Left kidney (tissue), 2 donors: ENCODE data around the gene ABHD11. TPM values are rescaled to one million over a fixed set of nuclear protein-coding genes. Genes with fewer than 3 reads are reported as not detected.
"Not testable (repeated sequence)": the region's sequence is repeated elsewhere in the genome, so short reads cannot be mapped to it uniquely, and the experiment has no call there.

Experiments
- DNase-seq: peaks from one replicate; pipeline ENCODE4 v3.0.0-alpha.2; 2013
- polyA plus RNA-seq: library from polyadenylated mRNA; unstranded; fragments of 120-200 nt; gene quantifications from one replicate; pipeline ENCODE4 v1.2.1, GENCODE V29; 2013; ENCODE audit not compliant: insufficient read length

Gene ABHD11
- polyA plus RNA-seq, 1 donor = 26.9 TPM

- no peak for DNase-seq
These were observed 11.6 kb upstream of the ABHD11 start for GRCh38 chr7:73749931-73750776.

- no peak for DNase-seq
These were observed 7.8 kb upstream of the ABHD11 start for GRCh38 chr7:73746378-73746777.

- DNase-seq = peak; percentile 94
These were observed 4.4 kb upstream of the ABHD11 start for GRCh38 chr7:73742753-73743641.

- peak; percentile 77 for DNase-seq
These were observed 3.7 kb upstream of the ABHD11 start for GRCh38 chr7:73742338-73742752.

- peak; percentile 67 for DNase-seq
These were observed 3.0 kb upstream of the ABHD11 start for GRCh38 chr7:73741600-73741999.

GRCh38 chr7:73740771-73741170 is 2.2 kb upstream of the ABHD11 start:
- no peak for DNase-seq

GRCh38 chr7:73740212-73740611 is 1.6 kb upstream of the ABHD11 start:
- DNase-seq = no peak

GRCh38 chr7:73739387-73739767 is 775 bp upstream of the ABHD11 start:
- DNase-seq = no peak

GRCh38 chr7:73738220-73738611 is 386 bp downstream of the ABHD11 start:
- DNase-seq = peak; percentile 63

- DNase-seq = no peak
These were observed 947 bp downstream of the ABHD11 start for GRCh38 chr7:73737491-73738219.

GRCh38 chr7:73736885-73737284 is 1.7 kb downstream of the ABHD11 start:
- no peak for DNase-seq

GRCh38 chr7:73735528-73735905 is 3.1 kb downstream of the ABHD11 start:
- no peak for DNase-seq

GRCh38 chr7:73734619-73735527 is 3.7 kb downstream of the ABHD11 start:
- DNase-seq = no peak

- no peak for DNase-seq
These were observed 6.2 kb downstream of the ABHD11 start for GRCh38 chr7:73732397-73732796.

- DNase-seq = no peak
These were observed 8.1 kb downstream of the ABHD11 start for GRCh38 chr7:73730485-73730884.

GRCh38 chr7:73728551-73728950 is 10.1 kb downstream of the ABHD11 start:
- no peak for DNase-seq

- DNase-seq = no peak
These were observed 10.7 kb downstream of the ABHD11 start for GRCh38 chr7:73727952-73728351.

- DNase-seq = no peak
These were observed 12.5 kb downstream of the ABHD11 start for GRCh38 chr7:73726083-73726466.

- no peak for DNase-seq
These were observed 14.8 kb downstream of the ABHD11 start for GRCh38 chr7:73723813-73724212.

- no peak for DNase-seq
These were observed 15.8 kb downstream of the ABHD11 start for GRCh38 chr7:73722785-73723184.

- not testable (repeated sequence) for DNase-seq
These were observed 16.4 kb downstream of the ABHD11 start for GRCh38 chr7:73722182-73722581.
